DND-41 (cell line): ENCODE results near the gene FAM53B.

Source experiments
- EZH2 ChIP-seq: IDR thresholded peaks from 3 replicates; pipeline ENCODE4 v1.6.1; 2012; ENCODE audit warnings: borderline replicate concordance, low read depth, mild to moderate bottlenecking, moderate library complexity, low read length, inconsistent platforms; ENCODE audit not compliant: severe bottlenecking
- TF ChIP-seq, protein P1 (sequence below): IDR thresholded peaks from 2 replicates; pipeline ENCODE4 v1.5.1; 2012; ENCODE audit warnings: borderline replicate concordance, low read length, moderate library complexity, mild to moderate bottlenecking; ENCODE audit not compliant: poor library complexity, severe bottlenecking; ENCODE audit errors: extremely low read depth

- TF ChIP-seq, protein P1, sequence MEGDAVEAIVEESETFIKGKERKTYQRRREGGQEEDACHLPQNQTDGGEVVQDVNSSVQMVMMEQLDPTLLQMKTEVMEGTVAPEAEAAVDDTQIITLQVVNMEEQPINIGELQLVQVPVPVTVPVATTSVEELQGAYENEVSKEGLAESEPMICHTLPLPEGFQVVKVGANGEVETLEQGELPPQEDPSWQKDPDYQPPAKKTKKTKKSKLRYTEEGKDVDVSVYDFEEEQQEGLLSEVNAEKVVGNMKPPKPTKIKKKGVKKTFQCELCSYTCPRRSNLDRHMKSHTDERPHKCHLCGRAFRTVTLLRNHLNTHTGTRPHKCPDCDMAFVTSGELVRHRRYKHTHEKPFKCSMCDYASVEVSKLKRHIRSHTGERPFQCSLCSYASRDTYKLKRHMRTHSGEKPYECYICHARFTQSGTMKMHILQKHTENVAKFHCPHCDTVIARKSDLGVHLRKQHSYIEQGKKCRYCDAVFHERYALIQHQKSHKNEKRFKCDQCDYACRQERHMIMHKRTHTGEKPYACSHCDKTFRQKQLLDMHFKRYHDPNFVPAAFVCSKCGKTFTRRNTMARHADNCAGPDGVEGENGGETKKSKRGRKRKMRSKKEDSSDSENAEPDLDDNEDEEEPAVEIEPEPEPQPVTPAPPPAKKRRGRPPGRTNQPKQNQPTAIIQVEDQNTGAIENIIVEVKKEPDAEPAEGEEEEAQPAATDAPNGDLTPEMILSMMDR: no peak
- no peak for TF ChIP-seq EZH2
Measured at GRCh38 chr10:124688386-124688785, 55.8 kb downstream of the FAM53B start.
